Adipose tissue (tissue), 3 donors: ENCODE measurements around the gene PMPCA. TPM values are rescaled to one million over a fixed set of nuclear protein-coding genes. Genes with fewer than 3 reads are reported as not detected.

Experiments
- H3K27ac ChIP-seq: one replicate; pipeline ENCODE4 v1.5.1; 2013; ENCODE audit warnings: low read depth, low read length
- WGBS, 3 donors: extraction: QIAGEN DNeasy Blood & Tissue Kit; methylation state at CpG; one replicate each; pipeline ENCODE4 v1.1.7; 2013; 5-methylcytosine and 5-hydroxymethylcytosine counted together
- polyA plus RNA-seq, 3 donors: library from polyadenylated mRNA; stranded (reverse); fragments of 200-250 nt; gene quantifications; one replicate each; pipeline ENCODE4 v1.2.3, GENCODE V29; 2013
- donor health status: healthy with polysubstance abuse.
- donor health status: Bipolar disorder and iron deficiency.
- donor health status: healthy.

Gene PMPCA
- polyA plus RNA-seq, 3 donors, result 22.1 to 63.6 (median 22.9) TPM

DNA sequence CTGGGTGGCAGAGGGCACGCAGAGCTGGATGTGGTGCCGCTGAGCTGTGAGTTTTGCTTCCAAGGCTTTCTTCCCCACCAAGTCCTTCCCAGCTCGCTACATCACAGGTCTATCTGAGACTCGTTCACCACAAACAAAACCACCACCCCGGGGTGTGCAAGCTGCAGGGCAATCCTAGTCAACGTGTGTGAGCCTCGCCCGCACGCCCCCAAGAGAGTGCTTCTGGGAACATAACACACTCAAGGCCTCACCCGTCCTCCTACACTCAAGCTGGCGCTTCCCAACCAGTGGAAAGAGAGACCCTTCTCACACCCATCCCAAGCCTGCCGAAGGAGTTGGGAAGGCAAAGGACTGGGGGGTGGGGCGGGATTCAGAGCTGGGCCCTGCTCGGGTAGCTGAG, 21.1 kb upstream of the PMPCA start:
- no peak overlapping the region for H3K27ac ChIP-seq
- 77 to 88% (median 82%) methylated on average over 14 of the region's 14 CpGs for WGBS, 3 donors

DNA sequence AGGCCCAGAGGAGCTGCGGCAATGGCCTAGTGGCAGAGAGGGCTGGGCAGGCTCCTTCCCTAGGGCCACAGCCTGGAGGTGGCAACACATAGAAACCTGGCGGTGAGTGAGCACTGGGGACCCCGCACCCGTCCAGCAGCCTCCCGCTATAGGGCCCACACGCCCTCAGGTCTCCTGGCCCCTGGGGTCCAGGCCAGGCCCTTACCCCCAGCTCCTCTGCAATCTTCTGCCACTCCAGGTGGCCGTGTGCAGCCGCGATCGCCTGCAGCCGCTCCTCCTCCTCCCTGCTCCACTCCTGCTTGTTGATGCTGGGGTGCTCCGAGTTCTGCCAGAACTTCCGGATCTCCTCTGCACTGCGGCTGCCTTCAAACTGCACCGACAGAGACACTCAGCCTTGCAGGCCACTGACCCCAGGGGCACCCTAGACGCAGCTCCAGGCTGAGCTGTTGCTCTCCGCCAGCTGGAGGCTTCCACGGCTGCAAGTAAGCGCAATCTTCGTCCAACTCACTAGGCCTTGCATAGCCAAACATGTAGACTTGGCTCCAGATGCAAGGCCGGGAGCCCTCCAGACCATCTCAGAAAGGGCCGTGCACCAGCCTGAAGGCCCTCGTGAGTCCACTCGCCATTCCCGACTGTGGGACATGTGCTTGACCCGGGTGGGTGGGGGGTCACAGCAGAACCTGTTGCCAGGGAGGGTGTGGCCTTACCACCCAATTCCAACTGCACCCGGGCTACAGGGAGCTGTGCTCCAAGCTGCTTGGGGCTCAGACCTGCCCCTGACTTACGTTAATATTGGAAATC, 18.5 kb upstream of the PMPCA start:
- 80 to 91% (median 85%) methylated on average over 24 to 28 of the region's 28 CpGs for WGBS, 3 donors

DNA sequence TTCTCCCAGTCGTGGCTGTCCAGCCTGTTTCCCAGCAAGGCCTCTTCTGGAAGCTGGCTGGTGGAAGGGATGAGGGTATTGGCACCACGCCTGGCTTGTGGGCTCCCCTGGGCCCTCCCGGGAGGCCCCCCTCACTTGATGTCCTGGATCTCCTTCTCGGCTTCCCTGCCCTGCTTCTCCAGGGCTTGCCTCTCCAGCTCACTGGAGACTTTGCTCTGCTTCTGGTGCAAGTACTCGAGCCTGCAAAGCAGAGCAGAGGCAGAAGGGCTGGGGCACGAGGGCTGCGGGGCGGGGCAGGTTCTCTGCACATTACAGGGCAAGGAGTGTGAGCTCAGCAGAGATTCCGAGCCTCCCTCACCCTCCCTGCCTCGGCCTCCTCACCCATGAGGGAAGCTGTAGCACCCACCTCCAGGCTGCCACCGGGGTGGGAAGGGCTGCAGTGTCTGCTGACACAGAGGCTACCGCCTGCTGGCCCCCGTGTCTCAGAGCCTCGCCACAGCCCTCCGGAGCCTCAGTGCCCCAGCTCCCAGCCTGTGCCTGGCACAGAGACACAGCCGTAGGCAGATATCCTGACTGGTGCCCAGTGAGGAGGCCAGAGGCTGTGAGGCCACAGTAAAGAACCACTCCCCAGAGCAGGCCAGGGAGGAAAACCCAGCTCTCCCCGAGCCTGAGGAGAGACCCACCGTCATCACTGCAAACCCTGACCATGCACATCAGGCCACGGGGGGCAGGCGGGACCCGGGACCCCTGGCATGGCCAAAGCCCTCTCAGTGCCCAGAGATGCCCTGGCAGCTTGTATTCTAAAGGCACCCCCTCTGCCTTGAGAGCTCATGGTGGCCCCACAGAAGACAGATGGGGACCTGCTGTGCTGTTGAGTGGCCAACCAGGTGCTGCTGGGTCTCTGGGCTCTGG, 17.7 kb upstream of the PMPCA start:
- H3K27ac ChIP-seq, result no peak overlapping the region
- WGBS, 3 donors, result 78 to 90% (median 82%) methylated on average over 19 to 21 of the region's 21 CpGs

More for the DNA sequence above, 18.5 kb upstream of the PMPCA start:
- H3K27ac ChIP-seq, result no peak overlapping the region

DNA sequence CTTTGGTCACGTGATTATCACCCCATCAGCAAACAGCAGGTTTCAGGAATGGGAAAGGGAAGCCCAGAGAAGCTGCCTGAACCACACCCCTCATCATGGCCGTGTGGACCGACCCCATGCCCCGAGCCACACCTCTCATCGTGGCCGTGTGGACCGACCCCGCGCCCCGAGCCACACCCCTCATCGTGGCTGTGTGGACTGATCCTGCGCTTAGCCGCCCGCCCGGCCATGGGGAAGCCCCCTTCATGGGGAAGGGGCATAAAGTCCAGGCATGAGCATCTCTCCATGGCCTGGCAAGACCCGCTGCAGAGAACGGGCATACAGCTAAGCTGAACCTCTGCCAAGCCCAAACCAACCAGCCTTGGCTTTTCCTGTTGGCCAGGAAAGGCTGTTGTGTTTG, 16.9 kb upstream of the PMPCA start:
- 82 to 91% (median 89%) methylated on average over 17 of the region's 17 CpGs for WGBS, 3 donors
- H3K27ac ChIP-seq, result no peak overlapping the region

DNA sequence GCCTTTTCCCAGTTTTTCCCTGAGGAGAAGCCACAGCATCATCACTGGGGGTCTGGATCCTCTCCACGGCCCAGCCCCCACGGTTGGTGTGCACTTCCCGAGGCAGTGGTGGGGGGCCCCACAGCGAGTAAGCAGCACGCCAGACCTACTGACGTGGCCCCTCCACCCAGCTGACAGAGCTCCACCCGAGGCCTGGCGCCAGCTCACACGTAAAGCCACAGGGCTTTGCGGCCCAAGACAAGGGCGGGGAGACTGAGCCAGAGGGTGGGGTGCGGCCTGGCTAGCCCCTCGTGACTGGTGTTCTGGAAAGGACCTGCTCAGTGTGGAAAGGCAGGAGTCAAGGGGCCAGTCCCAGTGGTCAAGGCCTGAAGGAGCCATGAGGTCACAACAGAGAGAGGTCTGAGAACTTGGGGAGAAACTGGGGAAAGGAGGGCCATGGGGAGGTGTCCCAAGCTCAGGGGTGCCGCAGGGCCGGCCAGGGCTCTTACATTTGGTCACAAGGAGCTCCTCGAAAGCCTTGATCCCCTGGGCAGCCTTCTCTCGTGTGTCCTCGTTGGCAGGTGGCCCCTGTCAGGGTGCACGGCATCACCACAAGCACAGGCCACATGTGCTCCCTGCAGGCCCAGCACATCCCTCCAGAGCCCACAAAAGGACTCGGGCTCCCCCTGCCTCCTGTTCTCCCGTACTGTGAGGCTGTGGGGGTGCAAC, 16.0 kb upstream of the PMPCA start:
- WGBS, 3 donors, result 80 to 94% (median 81%) methylated on average over 21 of the region's 21 CpGs
- H3K27ac ChIP-seq, result no peak overlapping the region

DNA sequence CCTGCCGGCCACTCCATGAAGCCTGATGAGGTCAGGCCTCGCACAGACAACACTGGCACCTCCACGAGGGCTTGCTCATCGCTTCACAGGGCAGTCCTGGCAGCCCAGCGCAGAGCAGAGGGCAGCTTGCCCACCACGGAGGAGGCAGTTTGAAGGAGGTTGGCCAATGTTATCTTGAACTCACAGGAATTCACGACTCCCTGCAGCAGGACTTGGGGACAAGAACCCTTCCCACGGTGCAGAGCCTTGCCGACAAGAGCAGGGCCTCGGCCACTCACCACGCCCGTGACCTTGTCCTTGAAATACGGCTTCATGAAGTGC, 15.5 kb upstream of the PMPCA start:
- H3K27ac ChIP-seq, result no peak overlapping the region
- WGBS, 3 donors, result 83 to 89% (median 87%) methylated on average over 13 of the region's 13 CpGs

DNA sequence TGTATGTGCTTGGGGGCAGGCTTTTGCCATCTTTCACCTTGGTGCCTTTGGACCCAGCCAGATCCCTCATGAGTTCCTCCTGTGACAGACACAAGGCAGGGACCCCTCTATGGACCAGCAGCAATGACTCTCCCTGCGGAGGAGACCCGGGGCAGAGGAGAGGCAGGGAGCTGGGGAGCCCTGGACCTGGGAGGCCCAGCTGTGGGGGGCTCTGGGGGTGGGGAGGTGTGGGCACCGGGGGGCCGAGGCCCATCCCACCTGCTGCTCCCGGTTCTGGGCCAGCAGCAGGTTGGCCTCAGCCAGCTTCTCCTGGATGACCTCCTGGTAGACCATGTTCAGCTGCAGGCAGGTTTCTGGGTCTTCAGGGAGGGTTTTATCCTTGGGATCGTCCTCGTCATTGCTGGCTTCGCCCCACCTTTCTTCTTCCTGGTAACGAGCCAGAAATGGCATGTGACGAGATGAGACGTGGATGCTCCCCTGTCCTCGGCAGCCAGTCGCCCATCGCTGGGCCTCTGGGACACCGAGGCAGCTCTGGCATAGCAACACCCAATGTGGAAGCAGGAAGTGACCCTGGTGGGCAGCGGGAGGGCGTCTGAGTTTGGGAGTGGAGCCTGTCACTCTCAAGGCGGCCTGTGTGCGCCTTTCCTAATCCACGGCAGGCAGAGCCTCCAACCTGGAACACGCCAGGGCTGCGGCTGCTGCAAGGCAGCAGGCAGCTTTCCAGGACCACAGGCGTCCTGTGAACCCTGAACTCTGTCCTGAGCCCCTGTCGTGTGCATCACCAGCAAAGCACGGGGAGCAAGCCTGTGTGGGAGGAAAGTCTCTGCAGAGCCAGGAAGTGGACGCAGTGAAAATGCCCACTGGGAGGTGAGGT, 14.9 kb upstream of the PMPCA start:
- WGBS, 3 donors, result 86 to 94% (median 88%) methylated on average over 24 to 26 of the region's 26 CpGs
- no peak overlapping the region for H3K27ac ChIP-seq

DNA sequence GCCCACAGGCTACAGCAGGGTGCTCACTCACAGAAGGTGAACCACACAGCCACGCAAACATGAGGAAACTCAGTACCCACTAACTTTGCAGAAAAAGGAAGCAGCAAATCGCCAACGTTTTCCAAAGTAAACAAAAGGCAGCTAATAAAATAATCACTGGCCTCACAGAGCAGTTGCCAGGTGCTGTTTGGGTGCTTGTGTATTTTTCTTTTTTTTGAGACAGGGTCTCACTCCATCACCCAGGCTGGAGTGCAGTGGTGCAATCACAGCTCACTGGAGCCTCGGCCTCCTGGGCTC, 14.3 kb upstream of the PMPCA start:
- no peak overlapping the region for H3K27ac ChIP-seq
- WGBS, 3 donors, result 65 to 81% (median 66%) methylated on average over 4 of the region's 4 CpGs

DNA sequence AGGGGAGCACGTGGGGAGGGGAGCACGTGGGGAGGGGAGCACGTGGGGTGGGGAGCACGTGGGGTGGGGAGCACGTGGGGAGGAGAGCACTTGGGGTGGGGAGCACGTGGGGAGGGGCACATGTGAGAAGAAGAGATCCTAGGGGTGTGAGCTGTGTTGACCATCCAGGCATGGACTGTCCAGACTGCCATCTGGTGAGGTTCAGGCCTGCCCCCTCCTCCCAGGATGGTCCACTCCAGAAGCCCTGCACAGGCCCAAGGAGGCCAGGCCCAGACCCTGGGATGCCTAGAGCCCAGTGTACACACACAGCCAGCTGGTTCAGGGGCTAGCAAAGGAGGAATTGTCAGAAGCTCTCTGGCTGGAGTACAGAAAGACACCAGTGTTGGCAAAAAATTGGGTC, 12.8 kb upstream of the PMPCA start:
- 57 to 70% (median 57%) methylated on average over 6 of the region's 6 CpGs for WGBS, 3 donors
- no peak overlapping the region for H3K27ac ChIP-seq

DNA sequence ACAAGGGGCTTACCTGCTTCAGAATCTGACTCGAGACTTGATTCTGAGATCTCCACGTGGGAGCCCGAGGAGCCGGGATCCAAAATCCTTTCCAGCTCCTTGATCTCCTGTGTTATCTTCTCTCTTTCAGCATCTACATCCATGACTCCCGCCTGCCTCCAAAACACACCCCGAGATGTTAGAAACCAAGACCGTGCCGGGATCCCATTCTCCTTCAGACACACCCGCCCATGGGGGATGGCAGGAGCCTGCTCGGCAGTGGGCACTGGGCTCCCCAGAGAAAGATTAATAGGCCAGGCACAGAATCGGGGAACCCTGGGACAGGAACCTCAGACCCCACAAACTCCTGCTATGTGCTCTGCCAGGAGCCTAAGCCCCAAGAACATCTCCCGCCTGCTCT, 12.2 kb upstream of the PMPCA start:
- WGBS, 3 donors, result 91 to 97% (median 93%) methylated on average over 12 of the region's 12 CpGs
- H3K27ac ChIP-seq, result no peak overlapping the region

DNA sequence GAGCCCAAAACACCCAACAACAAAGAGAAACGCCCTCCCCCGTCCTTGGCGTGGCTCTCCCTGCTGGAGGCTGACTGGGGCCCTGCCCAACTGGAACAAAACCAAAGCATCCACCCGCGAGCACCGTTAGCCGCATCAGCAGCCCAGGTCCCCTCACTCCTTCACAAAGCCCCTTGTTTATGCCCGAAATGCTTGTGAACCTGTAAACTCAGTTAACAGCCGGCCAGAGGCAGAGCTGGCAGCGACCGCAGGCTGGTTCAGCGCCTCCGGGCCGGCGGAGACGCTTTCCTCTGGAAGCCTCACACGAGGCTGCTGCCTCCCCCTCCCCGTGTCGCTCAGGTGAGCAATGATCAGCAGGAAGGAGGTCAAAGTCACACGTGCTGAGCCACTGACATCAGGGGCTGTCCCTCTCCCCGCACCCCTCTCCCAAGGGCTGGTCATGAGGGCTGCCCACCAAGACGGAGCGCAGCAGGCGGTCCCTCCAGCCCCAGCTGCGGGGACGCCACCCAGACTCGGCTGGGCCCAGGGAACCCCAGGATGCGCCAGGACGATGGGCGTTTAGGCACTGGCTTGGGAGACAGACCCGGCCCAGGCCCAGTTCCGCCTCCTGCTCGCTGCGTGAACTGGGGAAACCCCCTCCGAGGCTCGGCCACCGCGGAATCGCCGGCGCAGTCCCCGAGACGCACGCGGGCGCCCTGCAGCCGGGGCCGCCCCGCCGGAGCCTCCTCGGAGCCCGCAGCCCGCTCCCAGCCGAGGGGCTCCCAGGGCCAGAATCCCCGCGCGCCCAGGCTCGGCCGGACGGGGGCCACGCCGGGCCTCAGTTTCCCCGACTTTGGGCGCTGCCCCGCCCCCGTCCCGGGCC, 11.1 kb upstream of the PMPCA start:
- 1 to 2% (median 1%) methylated on average over 56 to 67 of the region's 67 CpGs for WGBS, 3 donors
- H3K27ac ChIP-seq, result no peak overlapping the region

DNA sequence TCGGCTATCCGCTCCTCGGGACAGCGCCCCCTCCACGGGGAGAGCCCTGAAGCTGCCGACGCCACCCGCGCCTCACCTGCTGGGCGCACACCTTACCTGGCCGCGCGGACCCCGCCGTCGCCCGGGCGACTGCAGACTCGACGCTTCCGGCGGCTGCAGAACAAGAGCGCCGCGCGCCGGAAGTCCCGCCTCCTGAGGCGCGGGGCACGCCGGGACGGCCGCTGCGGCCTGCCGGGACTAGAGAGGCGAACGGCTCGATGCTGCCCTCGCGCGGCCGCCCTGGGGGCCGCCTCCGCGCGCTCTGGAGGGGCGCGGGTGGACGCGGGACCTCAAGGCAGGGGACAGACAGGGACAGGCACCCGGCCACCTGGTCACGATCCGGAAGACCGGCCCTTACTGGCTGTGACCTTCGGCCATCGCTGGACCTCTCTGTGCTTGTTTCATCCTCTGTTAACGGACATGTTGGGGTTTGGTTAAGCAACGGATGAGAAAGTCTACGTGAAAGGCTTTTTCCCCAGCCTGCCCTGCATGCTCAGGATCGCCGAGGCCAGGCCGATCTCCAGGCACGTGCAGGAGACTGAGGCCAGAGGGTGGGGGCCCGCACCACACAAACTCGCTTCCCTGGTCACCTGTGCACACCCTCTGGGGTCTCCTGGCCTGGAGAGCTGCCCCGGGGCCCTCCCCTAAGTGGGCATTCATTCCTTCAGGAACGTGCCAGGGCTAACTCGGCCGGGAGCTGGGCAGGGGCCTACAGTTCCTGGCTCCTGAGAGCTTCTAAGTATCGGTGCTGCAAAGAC, 10.2 kb upstream of the PMPCA start, which contains the start of gene SNAPC4:
SNAPC4 (minus strand) TSS at position 133 of the 797 bp plus-strand sequence. CDS start 1,742 bp downstream, outside the sequence.
- 4 to 10% (median 5%) methylated on average over 42 to 71 of the region's 71 CpGs for WGBS, 3 donors
- H3K27ac ChIP-seq, result no peak within 1 kb of the TSS

DNA sequence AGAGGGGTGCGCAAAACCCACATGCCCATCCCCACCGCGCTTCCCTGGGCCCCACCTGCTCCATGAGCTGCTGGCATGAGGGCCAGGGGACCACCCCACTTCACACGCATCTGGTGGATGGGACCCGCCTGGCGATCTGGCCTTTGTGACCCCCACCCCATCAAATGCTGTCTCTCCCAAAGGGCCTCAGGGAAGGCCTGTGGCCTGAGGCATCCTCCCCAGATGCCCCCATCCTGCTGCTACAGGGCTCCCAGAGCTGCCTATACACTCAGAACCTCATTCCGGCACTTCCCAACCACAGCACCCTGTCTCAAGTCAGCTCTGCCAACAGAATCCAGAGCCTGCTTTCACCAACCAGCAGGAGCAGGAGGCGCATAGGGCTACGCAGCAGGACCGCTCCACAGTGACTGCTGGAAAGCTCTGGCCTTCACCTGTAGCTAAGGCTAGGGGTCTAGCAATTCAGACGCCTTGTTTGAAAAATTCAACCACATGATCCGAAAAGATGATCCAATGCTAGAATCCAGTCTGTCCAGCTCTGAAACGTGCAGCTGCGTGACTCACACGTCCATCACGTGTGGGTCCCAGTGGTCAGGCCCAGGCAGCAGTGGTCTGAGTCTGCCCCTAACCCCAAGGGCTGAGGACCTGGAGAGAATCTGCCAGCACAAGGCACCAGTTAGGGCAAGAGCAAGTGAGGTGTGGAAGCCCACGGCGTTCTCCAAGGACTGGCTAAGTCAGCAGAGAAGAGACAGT, 9.1 kb upstream of the PMPCA start:
- WGBS, 3 donors, result 88 to 94% (median 93%) methylated on average over 18 of the region's 18 CpGs
- no peak overlapping the region for H3K27ac ChIP-seq

DNA sequence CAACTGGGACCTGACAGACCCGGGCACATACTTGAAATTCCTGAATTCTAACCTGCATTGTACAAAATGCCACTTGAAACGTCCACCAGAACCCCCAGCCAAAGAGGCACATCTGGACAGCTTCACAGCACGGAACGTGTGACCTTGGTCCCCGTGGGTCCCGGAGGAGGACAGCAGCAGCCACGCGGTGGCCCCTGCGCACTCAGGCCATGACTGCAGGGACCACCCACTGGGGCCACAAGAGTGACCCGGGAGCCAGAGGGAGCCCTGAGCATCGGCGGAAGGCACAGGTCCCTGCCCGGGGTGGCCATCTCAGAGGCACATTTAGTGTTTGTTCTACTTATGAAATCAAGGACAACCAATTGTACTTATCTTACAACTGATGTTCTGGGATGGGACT, 8.4 kb upstream of the PMPCA start:
- 47 to 81% (median 78%) methylated on average over 13 of the region's 13 CpGs for WGBS, 3 donors
- no peak overlapping the region for H3K27ac ChIP-seq

DNA sequence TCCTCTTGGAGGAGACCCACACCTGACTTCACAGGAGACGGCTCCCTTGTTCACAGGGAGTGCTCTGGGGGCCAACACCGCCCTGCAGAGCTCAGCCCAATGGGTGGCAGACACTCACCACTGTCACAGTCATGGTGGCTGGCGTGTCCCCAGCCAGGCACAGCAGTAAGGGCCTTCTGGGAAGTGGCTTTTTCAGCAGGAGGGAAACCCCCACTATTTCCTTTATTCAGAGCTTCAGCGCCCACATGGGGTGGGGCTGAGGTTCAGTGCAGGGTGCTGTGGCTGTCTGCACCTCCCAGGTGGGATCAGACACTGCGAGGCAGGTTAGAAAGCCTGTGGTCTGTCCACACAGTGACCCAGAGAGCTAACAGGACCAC, 6.9 kb upstream of the PMPCA start:
- 82 to 91% (median 83%) methylated on average over 5 of the region's 5 CpGs for WGBS, 3 donors
- H3K27ac ChIP-seq, result no peak overlapping the region
